ENCODE measurements around the gene GLRX.
A peak's percentile ranks its signal among the peaks of the same experiment; 100 is the strongest.

GRCh38 chr5:95858661-95859595, 36.4 kb upstream of the GLRX start:
- TF ChIP-seq CTCF (IDR thresholded peaks at IDR 0.05) (peak in 2 of 3 experiments; percentile 98 to 99), POLR2A (IDR thresholded peaks at IDR 0.05; ENCODE audit: low read depth) (no peak), EP300 (IDR thresholded peaks at IDR 0.05) (peak; percentile 82)

Measured in esophagus muscularis mucosa (tissue), 4 donors.